SK-N-MC (cell line): Measurements from ENCODE around the gene MYH9.

Source experiments
- DNase-seq: peaks from one replicate; pipeline ENCODE4 v3.0.0-alpha.2; 2011; ENCODE audit warnings: low read depth, low spot score
- H3K27ac ChIP-seq: fragments of 200-600 bp; sonication (generic); 2 replicates; pipeline ENCODE4 v1.5.1; 2016; ENCODE audit warnings: mixed run types
- H3K36me3 ChIP-seq: fragments of 200-600 bp; sonication (generic); 2 replicates; pipeline ENCODE4 v1.6.1; 2017; ENCODE audit warnings: antibody characterized with exemption, low read length, mixed read lengths; ENCODE audit not compliant: insufficient read depth
- H3K4me3 ChIP-seq: fragments of 200-600 bp; sonication (generic); 2 replicates; pipeline ENCODE4 v1.5.1; 2016
- H3K9ac ChIP-seq: fragments of 200-600 bp; sonication (generic); 2 replicates; pipeline ENCODE4 v1.8.0; 2017; ENCODE audit warnings: mixed run types, mixed read lengths; ENCODE audit not compliant: insufficient read length
- H3K9me3 ChIP-seq: fragments of 200-600 bp; sonication (generic); 2 replicates; pipeline ENCODE4 v1.6.1; 2017; ENCODE audit warnings: low read depth, mild to moderate bottlenecking, antibody characterized with exemption, low read length, moderate library complexity, mixed read lengths
- EZH2 ChIP-seq: fragments of 200-600 bp; sonication (generic); IDR thresholded peaks from one replicate; pipeline ENCODE4 v1.6.1; 2017; ENCODE audit warnings: antibody characterized with exemption
- FOXP2 ChIP-seq: optimal IDR thresholded peaks from 2 replicates; pipeline ENCODE3; 2011; ENCODE audit warnings: mild to moderate bottlenecking, moderate library complexity; ENCODE audit not compliant: insufficient read depth; ENCODE audit errors: extremely low read length, control extremely low read depth
- POLR2AphosphoS5 ChIP-seq: IDR thresholded peaks from 2 replicates; pipeline ENCODE4 v1.6.1; 2012; ENCODE audit warnings: mild to moderate bottlenecking, low read depth, low read length, borderline replicate concordance

The MYH9 gene

GRCh38 chr22:36238373-36239149 lies 149.2 kb downstream of the MYH9 start:
- no peak for TF ChIP-seq POLR2AphosphoS5
- TF ChIP-seq FOXP2 = no peak
- TF ChIP-seq EZH2 = no peak
- H3K27ac ChIP-seq = peak overlapping the region; percentile 67
- H3K36me3 ChIP-seq = peaks cover 6% of the 10 kb centered on the region; the same call in 1 of the 2 replicates
- H3K9me3 ChIP-seq = no peaks in the 10 kb centered on the region
- no peak for DNase-seq
- peak overlapping the region; percentile 85 for H3K4me3 ChIP-seq
- H3K9ac ChIP-seq = peak overlapping the region; percentile 79

GRCh38 chr22:36237462-36238372 lies 150.1 kb downstream of the MYH9 start:
- DNase-seq = no peak
- Histone ChIP-seq H3K9me3 (no peaks in the 10 kb centered on the region), H3K9ac (no peak overlapping the region), H3K4me3 (peak overlapping the region; percentile 85; the same call in 1 of the 2 replicates), H3K27ac (no peak overlapping the region), H3K36me3 (peaks cover 6% of the 10 kb centered on the region; the same call in 1 of the 2 replicates)
- TF ChIP-seq POLR2AphosphoS5 = no peak
- TF ChIP-seq EZH2 = no peak

- Histone ChIP-seq H3K9ac (no peak overlapping the region), H3K9me3 (no peaks in the 10 kb centered on the region), H3K27ac (no peak overlapping the region), H3K36me3 (peaks cover 6% of the 10 kb centered on the region; the same call in 1 of the 2 replicates), H3K4me3 (no peak overlapping the region)
- DNase-seq = no peak
- no peak for TF ChIP-seq EZH2
- TF ChIP-seq FOXP2 = no peak
- TF ChIP-seq POLR2AphosphoS5 = no peak
These were observed 151.1 kb downstream of the MYH9 start for GRCh38 chr22:36236388-36237319.

GRCh38 chr22:36235585-36235984 lies 152.2 kb downstream of the MYH9 start:
- H3K27ac ChIP-seq = no peak overlapping the region
- no peak for TF ChIP-seq POLR2AphosphoS5
- TF ChIP-seq EZH2 = no peak
- TF ChIP-seq FOXP2 = no peak
- no peaks in the 10 kb centered on the region for H3K9me3 ChIP-seq
- H3K4me3 ChIP-seq = no peak overlapping the region
- H3K9ac ChIP-seq = no peak overlapping the region
- peaks cover 6% of the 10 kb centered on the region; the same call in 1 of the 2 replicates for H3K36me3 ChIP-seq
- no peak for DNase-seq

GRCh38 chr22:36234919-36235318 lies 152.8 kb downstream of the MYH9 start:
- DNase-seq = no peak
- Histone ChIP-seq H3K4me3 (no peak overlapping the region), H3K9ac (no peak overlapping the region), H3K27ac (no peak overlapping the region), H3K36me3 (peaks cover 6% of the 10 kb centered on the region; the same call in 1 of the 2 replicates), H3K9me3 (no peaks in the 10 kb centered on the region)
- TF ChIP-seq EZH2 = no peak

GRCh38 chr22:36234213-36234612 lies 153.6 kb downstream of the MYH9 start:
- Histone ChIP-seq H3K9me3 (no peaks in the 10 kb centered on the region), H3K27ac (no peak overlapping the region), H3K9ac (no peak overlapping the region), H3K4me3 (no peak overlapping the region), H3K36me3 (peaks cover 6% of the 10 kb centered on the region; the same call in 1 of the 2 replicates)
- no peak for TF ChIP-seq EZH2
- no peak for TF ChIP-seq FOXP2
- no peak for TF ChIP-seq POLR2AphosphoS5
- DNase-seq = no peak

GRCh38 chr22:36233796-36234195 lies 154.0 kb downstream of the MYH9 start:
- Histone ChIP-seq H3K9me3 (no peaks in the 10 kb centered on the region), H3K9ac (no peak overlapping the region), H3K36me3 (peaks cover 6% of the 10 kb centered on the region; the same call in 1 of the 2 replicates), H3K4me3 (no peak overlapping the region), H3K27ac (no peak overlapping the region)
- TF ChIP-seq POLR2AphosphoS5 (no peak), EZH2 (no peak), FOXP2 (no peak)
- no peak for DNase-seq
